MCF 10A (cell line): Measurements from ENCODE around the gene LBP. TPM values are rescaled to one million over a fixed set of nuclear protein-coding genes. Genes with fewer than 3 reads are reported as not detected.
"Not testable (repeated sequence)": the region's sequence is repeated elsewhere in the genome, so short reads cannot be mapped to it uniquely, and the experiment has no call there.

Source experiments
- BruUV-seq: library from RNA; stranded (reverse); fragments of 400-500 nt; replicated peaks from 2 replicates; lab custom pipeline; 2021; lab: Mats Ljungman, UMichigan
- CTCF ChIA-PET: fragments of 300-600 bp; sonication (Branson Sonifier 250); formaldehyde crosslinking; extraction: SDS; loops from one replicate; lab custom pipeline; 2021; ENCODE audit warnings: antibody characterized with exemption, inconsistent platforms; lab: Yijun Ruan, JAX
- POLR2A ChIA-PET: fragments of 300-600, 350-650 bp; sonication (Branson Sonifier 250); formaldehyde crosslinking; extraction: SDS; loops from one replicate; lab custom pipeline; 2020; ENCODE audit warnings: antibody characterized with exemption, inconsistent platforms; lab: Yijun Ruan, JAX
- DNase-seq: peaks from one replicate; pipeline ENCODE4 v3.0.0-alpha.2; 2018; ENCODE audit not compliant: unreplicated experiment
- H3K27ac Mint-ChIP-seq: one replicate; pipeline ENCODE4 v1.8.0; 2022; ENCODE audit warnings: mild to moderate bottlenecking, low read depth, mixed read lengths; ENCODE audit not compliant: unreplicated experiment
- H3K27me3 Mint-ChIP-seq: one replicate; pipeline ENCODE4 v1.8.0; 2022; ENCODE audit warnings: mixed read lengths; ENCODE audit not compliant: insufficient read depth, unreplicated experiment
- H3K36me3 Mint-ChIP-seq: one replicate; pipeline ENCODE4 v1.8.0; 2022; ENCODE audit warnings: mild to moderate bottlenecking, moderate library complexity, mixed read lengths; ENCODE audit not compliant: insufficient read depth, unreplicated experiment
- H3K4me1 Mint-ChIP-seq: one replicate; pipeline ENCODE4 v1.8.0; 2022; ENCODE audit warnings: mixed read lengths; ENCODE audit not compliant: insufficient read depth, unreplicated experiment
- H3K4me3 Mint-ChIP-seq: one replicate; pipeline ENCODE4 v1.8.0; 2022; ENCODE audit warnings: mild to moderate bottlenecking, moderate library complexity, mixed read lengths; ENCODE audit not compliant: unreplicated experiment
- H3K9me3 Mint-ChIP-seq: one replicate; pipeline ENCODE4 v1.8.0; 2022; ENCODE audit warnings: mixed read lengths; ENCODE audit not compliant: unreplicated experiment
- CTCF ChIP-seq: fragments of 200-600 bp; IDR thresholded peaks from one replicate; pipeline ENCODE4 v1.8.0; 2022; ENCODE audit warnings: antibody characterized with exemption, mild to moderate bottlenecking; ENCODE audit not compliant: unreplicated experiment
- intact Hi-C: fragments of 100-400 bp; cut with micrococcal nuclease; formaldehyde crosslinking; loops from 2 replicates; pipeline ENCODE4 v1.14.1; 2022
- total RNA-seq: library from RNA; stranded (reverse); gene quantifications from 2 replicates; pipeline ENCODE4 v1.2.3, GENCODE V29; 2022

Gene LBP
- total RNA-seq, 1 experiment from 2014 or later: not detected

DNA sequence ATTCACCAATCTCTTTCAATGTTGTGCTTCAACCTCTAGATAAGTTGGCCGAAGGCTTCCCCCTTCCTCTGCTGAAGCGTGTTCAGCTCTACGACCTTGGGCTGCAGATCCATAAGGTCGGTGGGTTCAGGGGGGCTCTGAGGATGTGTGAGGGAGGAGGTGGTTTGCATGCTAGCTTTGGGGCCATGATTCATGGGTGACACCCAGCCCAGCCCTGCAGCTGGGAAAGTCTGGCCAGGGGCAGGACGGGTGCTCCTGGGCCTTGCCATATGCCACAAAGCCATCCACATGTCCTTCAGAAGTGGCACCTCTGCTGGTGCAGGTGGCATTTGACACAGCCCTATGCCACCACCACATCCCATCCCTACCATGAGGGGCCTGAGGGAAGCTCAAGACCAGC lies 27.6 kb downstream of the LBP start:
- ChIA-PET CTCF (interaction anchor here (0.6 to 1.2 kb wide), 3 partner anchors 17 to 148 kb away, joined by 3 to 4 read pairs (median 4); no protein-coding TSS in a partner anchor), POLR2A (no interaction called here)
- BruUV-seq: no TSS peak
- H3K4me3 Mint-ChIP-seq: no peak overlapping the region
- peaks cover 46% of the 10 kb centered on the region for H3K27me3 Mint-ChIP-seq
- H3K4me1 Mint-ChIP-seq: no peaks in the 10 kb centered on the region
- no peak overlapping the region for H3K27ac Mint-ChIP-seq
- TF ChIP-seq CTCF: no peak
- no peaks in the 10 kb centered on the region for H3K36me3 Mint-ChIP-seq
- no peak for DNase-seq
- intact Hi-C loops: no loop called here
- no peaks in the 10 kb centered on the region for H3K9me3 Mint-ChIP-seq

DNA sequence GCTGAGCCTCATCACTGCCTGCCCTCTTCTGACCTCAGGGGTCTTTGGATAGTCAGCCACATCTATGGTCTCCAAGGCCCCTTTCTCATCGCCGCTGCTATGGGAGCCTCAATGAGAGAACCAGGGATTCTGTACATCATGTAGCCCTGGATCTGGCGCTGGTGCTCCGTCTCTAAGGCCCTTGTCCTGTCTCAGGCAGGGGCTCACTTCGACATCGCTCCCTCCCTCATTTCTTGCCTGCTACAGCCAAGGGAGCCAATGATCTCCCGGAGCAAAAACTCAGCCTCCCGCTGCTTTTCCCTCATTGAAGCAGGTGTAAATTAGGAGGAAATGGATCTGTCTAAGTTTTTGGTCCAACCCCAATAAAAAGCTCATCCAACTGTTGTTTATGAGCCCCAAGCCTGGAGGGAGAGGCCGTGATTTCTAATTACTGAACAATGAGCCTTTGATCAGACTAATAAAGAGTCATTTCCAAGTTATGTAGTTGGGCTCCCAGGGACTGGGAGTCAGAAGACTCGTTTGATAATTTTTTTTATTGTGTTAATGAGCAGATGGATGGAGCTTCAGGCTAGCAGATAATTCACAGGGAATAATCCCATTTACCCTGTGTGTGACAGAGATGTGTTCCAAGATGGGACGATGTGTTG lies 30.9 kb downstream of the LBP start:
- H3K9me3 Mint-ChIP-seq: no peaks in the 10 kb centered on the region
- H3K4me1 Mint-ChIP-seq: no peaks in the 10 kb centered on the region
- no peak for TF ChIP-seq CTCF
- CTCF ChIA-PET: interaction anchor here (0.5 to 0.9 kb wide), 5 partner anchors 10 to 1366 kb away, joined by 3 to 4 read pairs (median 3); no protein-coding TSS in a partner anchor
- no peak for DNase-seq
- H3K27ac Mint-ChIP-seq: no peak overlapping the region
- intact Hi-C loops: no loop called here
- H3K36me3 Mint-ChIP-seq: no peaks in the 10 kb centered on the region
- H3K27me3 Mint-ChIP-seq: peaks cover 21% of the 10 kb centered on the region
- no TSS peak for BruUV-seq
- no peak overlapping the region for H3K4me3 Mint-ChIP-seq
- POLR2A ChIA-PET: no interaction called here

DNA sequence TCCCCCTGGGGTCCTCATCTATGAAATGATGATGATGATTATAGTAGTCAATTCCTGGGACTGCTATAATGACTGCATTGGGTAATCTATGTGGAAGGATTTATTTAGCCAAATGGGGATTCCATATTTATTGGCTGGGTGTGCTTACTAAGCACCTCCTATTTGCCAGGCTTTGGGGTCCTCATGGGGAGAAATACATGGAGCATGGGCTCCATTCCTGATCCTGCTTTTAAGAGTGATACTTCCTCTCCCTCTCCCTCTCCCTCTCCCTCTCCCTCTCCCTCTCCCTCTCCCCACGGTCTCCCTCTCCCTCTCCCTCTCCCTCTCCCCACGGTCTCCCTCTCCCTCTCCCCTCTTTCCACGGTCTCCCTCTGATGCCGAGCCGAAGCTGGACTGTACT lies 31.6 kb downstream of the LBP start:
- CTCF ChIA-PET: interaction anchor here (0.9 kb wide), 1 partner anchor 87 kb away, joined by 4 read pairs; no protein-coding TSS in a partner anchor
- DNase-seq, H3K27ac Mint-ChIP-seq, intact Hi-C loops, H3K4me1 Mint-ChIP-seq, H3K9me3 Mint-ChIP-seq, H3K36me3 Mint-ChIP-seq, POLR2A ChIA-PET, H3K4me3 Mint-ChIP-seq, BruUV-seq: not testable (repeated sequence)
- H3K27me3 Mint-ChIP-seq: peaks cover 14% of the 10 kb centered on the region

DNA sequence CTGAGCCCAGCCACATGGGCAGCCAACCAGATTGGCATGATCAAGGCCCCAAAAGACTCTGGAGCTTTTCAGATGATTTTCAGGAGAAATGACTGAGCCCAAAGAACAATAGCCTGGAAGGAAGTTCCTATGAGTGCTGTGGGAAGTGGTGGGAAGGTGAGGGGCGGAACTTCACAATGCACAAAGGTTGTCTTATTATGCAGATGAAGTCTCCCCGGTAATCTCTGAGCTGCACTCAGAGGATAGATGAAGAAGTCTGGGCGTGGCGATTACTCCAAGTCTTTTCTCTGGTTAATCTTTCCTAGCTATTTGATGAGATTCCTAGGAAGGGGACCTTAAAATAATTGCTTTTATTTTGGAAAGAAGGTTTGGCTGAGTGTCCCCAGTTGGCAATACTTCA lies 36.9 kb downstream of the LBP start:
- no TSS peak for BruUV-seq
- no peaks in the 10 kb centered on the region for H3K36me3 Mint-ChIP-seq
- H3K4me3 Mint-ChIP-seq: no peak overlapping the region
- no peak for TF ChIP-seq CTCF
- POLR2A ChIA-PET: interaction anchor here (0.7 kb wide), 1 partner anchor 14 kb away, joined by 3 read pairs; no protein-coding TSS in a partner anchor
- no peaks in the 10 kb centered on the region for H3K4me1 Mint-ChIP-seq
- H3K9me3 Mint-ChIP-seq: no peaks in the 10 kb centered on the region
- H3K27ac Mint-ChIP-seq: no peak overlapping the region
- H3K27me3 Mint-ChIP-seq: no peaks in the 10 kb centered on the region
- CTCF ChIA-PET: interaction anchor here (0.6 to 1.6 kb wide), 4 partner anchors 9 to 263 kb away, joined by 3 to 4 read pairs (median 4); no protein-coding TSS in a partner anchor
- intact Hi-C loops: no loop called here
- DNase-seq: no peak
